HepG2 (cell line): Measurements from ENCODE around the gene YIPF1. TPM values are rescaled to one million over a fixed set of nuclear protein-coding genes. Genes with fewer than 3 reads are reported as not detected.

Experiments
- ATAD3A ChIP-seq: sonication (generic); formaldehyde crosslinking; IDR thresholded peaks from 2 replicates; pipeline ENCODE4 v1.4.0; 2020; ENCODE audit warnings: missing genetic modification reagents
- CREB3 ChIP-seq: sonication (generic); formaldehyde crosslinking; IDR thresholded peaks from 2 replicates; pipeline ENCODE4 v1.5.0; 2020; ENCODE audit warnings: missing genetic modification reagents
- DBP ChIP-seq: sonication (generic); formaldehyde crosslinking; IDR thresholded peaks from 2 replicates; pipeline ENCODE4 v1.4.0; 2020; ENCODE audit warnings: missing genetic modification reagents; ENCODE audit errors: not compliant biosample characterization
- ETS1 ChIP-seq: sonication (generic); formaldehyde crosslinking; IDR thresholded peaks from 2 replicates; pipeline ENCODE4 v1.4.0; 2020; ENCODE audit warnings: missing genetic modification reagents
- HCFC1 ChIP-seq: fragments of 150-350 bp; IDR thresholded peaks from 2 replicates; pipeline ENCODE4 v1.6.1; 2014; ENCODE audit warnings: low read depth, low read length
- IKZF1 ChIP-seq: fragments of 450-650 bp; IDR thresholded peaks from 2 replicates; pipeline ENCODE4 v1.7.1; 2016
- KLF6 ChIP-seq: IDR thresholded peaks from 2 replicates; pipeline ENCODE4 v1.8.0; 2016; ENCODE audit warnings: missing biosample characterization, missing genetic modification reagents
- NKX3-1 ChIP-seq: sonication (generic); formaldehyde crosslinking; IDR thresholded peaks from 2 replicates; pipeline ENCODE4 v1.5.0; 2020; ENCODE audit warnings: missing genetic modification reagents
- TGIF2 ChIP-seq: IDR thresholded peaks from 2 replicates; pipeline ENCODE4 v1.6.1; 2016; ENCODE audit warnings: control low read depth, missing compliant biosample characterization
- WIZ ChIP-seq: sonication (generic); formaldehyde crosslinking; IDR thresholded peaks from 2 replicates; pipeline ENCODE4 v1.5.1; 2020; ENCODE audit warnings: mild to moderate bottlenecking, missing genetic modification reagents
- ZBED4 ChIP-seq: sonication (generic); formaldehyde crosslinking; IDR thresholded peaks from 2 replicates; pipeline ENCODE4 v1.4.0; 2020; ENCODE audit warnings: missing genetic modification reagents, borderline replicate concordance
- ZEB1 ChIP-seq: IDR thresholded peaks from 2 replicates; pipeline ENCODE4 v1.6.1; 2012; ENCODE audit warnings: mild to moderate bottlenecking, low read depth, inconsistent platforms; ENCODE audit not compliant: insufficient replicate concordance
- ZNF24 ChIP-seq: fragments of 450-650 bp; IDR thresholded peaks from 2 replicates; pipeline ENCODE4 v1.6.1; 2017; ENCODE audit warnings: antibody characterized with exemption, mild to moderate bottlenecking
- ZNF496 ChIP-seq: sonication (generic); formaldehyde crosslinking; IDR thresholded peaks from 2 replicates; pipeline ENCODE4 v1.8.1; 2023; ENCODE audit warnings: mild to moderate bottlenecking, moderate library complexity, missing genetic modification reagents; ENCODE audit not compliant: insufficient replicate concordance
- ZNF556 ChIP-seq: sonication (generic); formaldehyde crosslinking; IDR thresholded peaks from 2 replicates; pipeline ENCODE4 v1.4.0; 2020; ENCODE audit warnings: mild to moderate bottlenecking, missing genetic modification reagents, borderline replicate concordance
- ZNF660 ChIP-seq: sonication (generic); formaldehyde crosslinking; IDR thresholded peaks from 2 replicates; pipeline ENCODE4 v1.5.1; 2020; ENCODE audit warnings: mild to moderate bottlenecking, low read depth, missing genetic modification reagents, borderline replicate concordance
- ZNF768 ChIP-seq: sonication (generic); formaldehyde crosslinking; IDR thresholded peaks from 2 replicates; pipeline ENCODE4 v1.4.0; 2020; ENCODE audit warnings: missing genetic modification reagents
- polyA plus RNA-seq, 8 experiments: library from polyadenylated mRNA; depleted of rRNA in 3 of 8; stranded (reverse) in 7 of 8; unstranded in 1 of 8; fragments of >200 nt; fragmentation: Illumina TruSeq in 4 of 8; extraction: Trizol in 4 of 8; gene quantifications; 2 replicates each; pipeline versions ENCODE4 v1.2.1 to v1.2.3, GENCODE V29; 2011 to 2016; ENCODE audit warnings: low read depth in 4 of 8, missing spikeins in 1 of 8, mixed read lengths in 1 of 8; ENCODE audit not compliant: insufficient read depth in 1 of 8
- total RNA-seq, 5 experiments: library from RNA; depleted of rRNA; stranded (reverse); fragments of >200 nt; fragmentation: Illumina TruSeq; extraction: Trizol; gene quantifications; 2 replicates each; pipeline ENCODE4 v1.2.3, GENCODE V29; 2016; ENCODE audit warnings: low read depth in 1 of 5
- TF ChIP-seq, protein P1 (sequence below): sonication (generic); formaldehyde crosslinking; IDR thresholded peaks from 2 replicates; pipeline ENCODE4 v1.9.0; 2021; ENCODE audit warnings: missing genetic modification reagents, borderline replicate concordance

YIPF1 gene
- total and polyA plus RNA-seq, 2 of the 13 experiments (the other 11 are each of a cell fraction or from before 2014, with no cell fraction given) = 21.1 to 31.9 TPM

DNA sequence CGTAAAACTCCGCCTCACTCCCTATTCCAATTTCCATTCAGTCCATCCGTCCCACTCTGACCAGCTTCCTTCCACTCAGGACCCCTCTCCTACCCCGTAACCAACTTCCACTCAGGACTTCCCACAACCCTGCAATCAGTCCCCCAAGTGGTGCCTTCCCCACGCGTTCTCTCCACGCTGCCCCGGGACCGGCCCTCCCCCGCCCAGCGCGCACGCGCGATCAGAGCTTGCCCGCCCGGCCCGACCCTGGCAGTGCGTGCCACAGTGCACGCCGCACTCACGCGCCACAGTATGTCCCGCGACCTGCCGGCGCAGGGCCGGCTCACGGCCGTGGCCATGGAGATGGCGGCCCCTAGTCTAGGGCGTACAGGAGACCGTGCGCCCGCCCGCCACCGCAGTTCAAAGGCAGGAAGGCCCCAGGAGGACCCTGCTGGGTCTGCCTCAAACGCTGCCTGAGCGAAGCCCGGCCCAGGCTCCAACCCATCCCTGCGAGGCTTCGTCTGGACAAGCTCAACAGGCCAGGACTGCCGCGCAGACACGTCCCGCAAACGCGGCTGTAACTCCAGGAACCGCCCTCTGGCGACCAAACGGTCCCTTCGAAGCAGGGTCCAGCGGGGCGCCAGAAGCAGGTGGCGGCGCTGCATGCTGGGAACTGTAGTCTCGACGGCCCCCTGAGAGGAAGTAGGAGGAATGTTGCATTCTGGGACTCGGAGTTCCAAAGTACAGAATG, 51.5 kb downstream of the YIPF1 start, which contains the start of gene NDC1 (continued):
- TF ChIP-seq, protein P1, sequence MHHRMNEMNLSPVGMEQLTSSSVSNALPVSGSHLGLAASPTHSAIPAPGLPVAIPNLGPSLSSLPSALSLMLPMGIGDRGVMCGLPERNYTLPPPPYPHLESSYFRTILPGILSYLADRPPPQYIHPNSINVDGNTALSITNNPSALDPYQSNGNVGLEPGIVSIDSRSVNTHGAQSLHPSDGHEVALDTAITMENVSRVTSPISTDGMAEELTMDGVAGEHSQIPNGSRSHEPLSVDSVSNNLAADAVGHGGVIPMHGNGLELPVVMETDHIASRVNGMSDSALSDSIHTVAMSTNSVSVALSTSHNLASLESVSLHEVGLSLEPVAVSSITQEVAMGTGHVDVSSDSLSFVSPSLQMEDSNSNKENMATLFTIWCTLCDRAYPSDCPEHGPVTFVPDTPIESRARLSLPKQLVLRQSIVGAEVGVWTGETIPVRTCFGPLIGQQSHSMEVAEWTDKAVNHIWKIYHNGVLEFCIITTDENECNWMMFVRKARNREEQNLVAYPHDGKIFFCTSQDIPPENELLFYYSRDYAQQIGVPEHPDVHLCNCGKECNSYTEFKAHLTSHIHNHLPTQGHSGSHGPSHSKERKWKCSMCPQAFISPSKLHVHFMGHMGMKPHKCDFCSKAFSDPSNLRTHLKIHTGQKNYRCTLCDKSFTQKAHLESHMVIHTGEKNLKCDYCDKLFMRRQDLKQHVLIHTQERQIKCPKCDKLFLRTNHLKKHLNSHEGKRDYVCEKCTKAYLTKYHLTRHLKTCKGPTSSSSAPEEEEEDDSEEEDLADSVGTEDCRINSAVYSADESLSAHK (CRISPR knock-in tag) = no peak
- TF ChIP-seq WIZ (CRISPR knock-in tag) (no peak), ZBED4 (CRISPR knock-in tag) (peak; percentile 71; the same call in 1 of the 2 replicates), CREB3 (CRISPR knock-in tag) (peak; percentile 70; the same call in 1 of the 2 replicates), ZNF556 (peak; percentile 68; the same call in 1 of the 2 replicates), KLF6 (CRISPR knock-in tag) (peak; percentile 83; the same call in 1 of the 2 replicates), ZNF768 (CRISPR knock-in tag) (peak; percentile 43), ZEB1 (no peak), ZNF660 (CRISPR knock-in tag) (no peak), IKZF1 (no peak), HCFC1 (peak; percentile 99), ETS1 (CRISPR knock-in tag) (no peak), TGIF2 (CRISPR knock-in tag) (no peak; the same call in 1 of the 2 replicates), NKX3-1 (CRISPR knock-in tag) (peak; percentile 84), ZNF24 (no peak), ZNF496 (CRISPR knock-in tag) (no peak), ATAD3A (CRISPR knock-in tag) (no peak), DBP (peak; percentile 89)
